ENCODE results near the gene DDX17.

DDX17 gene

GRCh38 chr22:38451404-38451803, 54.7 kb downstream of the DDX17 start:
- in situ Hi-C loops (cut with MboI; ENCODE audit: low sequenced_read_pairs) = no loop called here

- in situ Hi-C loops (cut with MboI; ENCODE audit: low sequenced_read_pairs) = no loop called here
Measured at GRCh38 chr22:38450234-38450797, 55.8 kb downstream of the DDX17 start.

- in situ Hi-C loops (cut with MboI; ENCODE audit: low sequenced_read_pairs) = no loop called here
Measured at GRCh38 chr22:38449776-38450175, 56.3 kb downstream of the DDX17 start.

GRCh38 chr22:38448945-38449745, 57.0 kb downstream of the DDX17 start:
- in situ Hi-C loops (cut with MboI; ENCODE audit: low sequenced_read_pairs) = no loop called here

GRCh38 chr22:38446018-38446601, 60.0 kb downstream of the DDX17 start:
- in situ Hi-C loops (cut with MboI; ENCODE audit: low sequenced_read_pairs) = no loop called here

GRCh38 chr22:38444783-38445182, 61.3 kb downstream of the DDX17 start:
- in situ Hi-C loops (cut with MboI; ENCODE audit: low sequenced_read_pairs) = no loop called here

- in situ Hi-C loops (cut with MboI; ENCODE audit: low sequenced_read_pairs) = no loop called here
Measured at GRCh38 chr22:38443628-38444521, 62.2 kb downstream of the DDX17 start.

GRCh38 chr22:38442967-38443627, 63.0 kb downstream of the DDX17 start:
- in situ Hi-C loops (cut with MboI; ENCODE audit: low sequenced_read_pairs) = no loop called here

GRCh38 chr22:38441620-38442287, 64.4 kb downstream of the DDX17 start:
- in situ Hi-C loops (cut with MboI; ENCODE audit: low sequenced_read_pairs) = no loop called here

- in situ Hi-C loops (cut with MboI; ENCODE audit: low sequenced_read_pairs) = no loop called here
Measured at GRCh38 chr22:38440747-38441350, 65.3 kb downstream of the DDX17 start.

GRCh38 chr22:38437416-38437815, 68.7 kb downstream of the DDX17 start:
- in situ Hi-C loops (cut with MboI; ENCODE audit: low sequenced_read_pairs) = no loop called here

GRCh38 chr22:38436629-38437395, 69.3 kb downstream of the DDX17 start:
- in situ Hi-C loops (cut with MboI; ENCODE audit: low sequenced_read_pairs) = no loop called here

- in situ Hi-C loops (cut with MboI; ENCODE audit: low sequenced_read_pairs) = no loop called here
Measured at GRCh38 chr22:38435965-38436364, 70.1 kb downstream of the DDX17 start.

- in situ Hi-C loops (cut with MboI; ENCODE audit: low sequenced_read_pairs) = no loop called here
Measured at GRCh38 chr22:38435010-38435409, 71.1 kb downstream of the DDX17 start.

GRCh38 chr22:38433871-38434270, 72.2 kb downstream of the DDX17 start:
- in situ Hi-C loops (cut with MboI; ENCODE audit: low sequenced_read_pairs) = no loop called here
